PFSK-1 (cell line): ENCODE measurements around the gene RBBP4.

Source experiments
- FOXP2 ChIP-seq: optimal IDR thresholded peaks from 2 replicates; pipeline ENCODE3; 2011; ENCODE audit warnings: borderline replicate concordance, control low read depth, inconsistent platforms; ENCODE audit not compliant: insufficient read depth; ENCODE audit errors: extremely low read length, extremely low read depth
- POLR2AphosphoS5 ChIP-seq: IDR thresholded peaks from 2 replicates; pipeline ENCODE4 v1.6.1; 2012; ENCODE audit warnings: low read depth, mild to moderate bottlenecking, control low read depth, low read length, moderate library complexity
- SIN3A ChIP-seq: IDR thresholded peaks from 2 replicates; pipeline ENCODE4 v1.6.1; 2012; ENCODE audit warnings: mild to moderate bottlenecking, low read length, moderate library complexity, borderline replicate concordance; ENCODE audit not compliant: insufficient read depth
- TAF1 ChIP-seq: IDR thresholded peaks from 2 replicates; pipeline ENCODE4 v1.6.1; 2012; ENCODE audit warnings: low read length, control low read depth, borderline replicate concordance; ENCODE audit not compliant: insufficient read depth
- TF ChIP-seq, protein P1 (sequence below), 2 experiments: IDR thresholded peaks; 2 replicates each; pipeline versions ENCODE4 v1.6.1 to v1.8.0; 2011 to 2012; ENCODE audit warnings: low read depth in 2 of 2, low read length in 2 of 2, control low read depth in 1 of 2, inconsistent platforms in 1 of 2, mild to moderate bottlenecking in 1 of 2, moderate library complexity in 1 of 2; ENCODE audit not compliant: insufficient read depth in 1 of 2

The RBBP4 gene

DNA sequence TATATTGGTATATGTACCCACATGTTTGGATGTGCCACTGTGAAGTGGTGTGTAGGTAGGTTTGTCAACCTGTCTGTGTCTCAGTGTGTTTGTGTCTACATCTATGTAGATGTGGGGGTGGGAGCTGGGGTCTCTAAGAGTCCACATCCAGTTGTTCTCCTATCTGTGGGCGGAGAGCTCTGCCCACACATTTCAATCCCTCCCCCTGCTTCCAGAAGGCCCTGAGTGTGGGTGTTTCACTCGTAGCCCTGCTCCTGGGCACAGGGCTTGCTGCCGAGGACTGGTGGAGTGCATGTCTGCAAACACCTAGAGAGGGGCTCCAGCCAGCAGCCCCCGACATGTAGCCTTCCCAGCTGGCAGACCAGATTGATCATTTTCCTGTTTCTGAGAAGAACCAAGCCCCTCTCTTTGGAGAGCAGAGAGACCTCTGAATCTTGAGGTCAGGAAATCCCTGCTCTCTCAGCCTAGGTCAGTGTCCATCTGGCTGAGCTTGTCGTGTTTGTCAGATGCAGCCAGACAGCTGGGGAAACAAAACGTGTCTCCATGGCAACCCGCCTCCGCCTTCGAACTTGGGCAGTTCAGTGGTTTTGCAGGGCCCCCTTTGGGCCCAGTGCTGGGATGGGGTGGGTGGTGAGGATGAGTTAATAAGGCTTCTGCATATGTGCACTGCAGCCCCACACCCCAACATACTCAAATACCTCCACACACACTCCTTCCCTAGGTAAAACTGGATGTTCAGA lies 82.7 kb downstream of the RBBP4 start:
- TF ChIP-seq SIN3A (no peak), FOXP2 (no peak), POLR2AphosphoS5 (no peak), TAF1 (no peak)
- TF ChIP-seq, protein P1, sequence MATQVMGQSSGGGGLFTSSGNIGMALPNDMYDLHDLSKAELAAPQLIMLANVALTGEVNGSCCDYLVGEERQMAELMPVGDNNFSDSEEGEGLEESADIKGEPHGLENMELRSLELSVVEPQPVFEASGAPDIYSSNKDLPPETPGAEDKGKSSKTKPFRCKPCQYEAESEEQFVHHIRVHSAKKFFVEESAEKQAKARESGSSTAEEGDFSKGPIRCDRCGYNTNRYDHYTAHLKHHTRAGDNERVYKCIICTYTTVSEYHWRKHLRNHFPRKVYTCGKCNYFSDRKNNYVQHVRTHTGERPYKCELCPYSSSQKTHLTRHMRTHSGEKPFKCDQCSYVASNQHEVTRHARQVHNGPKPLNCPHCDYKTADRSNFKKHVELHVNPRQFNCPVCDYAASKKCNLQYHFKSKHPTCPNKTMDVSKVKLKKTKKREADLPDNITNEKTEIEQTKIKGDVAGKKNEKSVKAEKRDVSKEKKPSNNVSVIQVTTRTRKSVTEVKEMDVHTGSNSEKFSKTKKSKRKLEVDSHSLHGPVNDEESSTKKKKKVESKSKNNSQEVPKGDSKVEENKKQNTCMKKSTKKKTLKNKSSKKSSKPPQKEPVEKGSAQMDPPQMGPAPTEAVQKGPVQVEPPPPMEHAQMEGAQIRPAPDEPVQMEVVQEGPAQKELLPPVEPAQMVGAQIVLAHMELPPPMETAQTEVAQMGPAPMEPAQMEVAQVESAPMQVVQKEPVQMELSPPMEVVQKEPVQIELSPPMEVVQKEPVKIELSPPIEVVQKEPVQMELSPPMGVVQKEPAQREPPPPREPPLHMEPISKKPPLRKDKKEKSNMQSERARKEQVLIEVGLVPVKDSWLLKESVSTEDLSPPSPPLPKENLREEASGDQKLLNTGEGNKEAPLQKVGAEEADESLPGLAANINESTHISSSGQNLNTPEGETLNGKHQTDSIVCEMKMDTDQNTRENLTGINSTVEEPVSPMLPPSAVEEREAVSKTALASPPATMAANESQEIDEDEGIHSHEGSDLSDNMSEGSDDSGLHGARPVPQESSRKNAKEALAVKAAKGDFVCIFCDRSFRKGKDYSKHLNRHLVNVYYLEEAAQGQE (IDR thresholded peaks at IDR 0.05; ENCODE audit: insufficient read depth in 1 of 2, low read depth in 2 of 2, low read length in 2 of 2) = no peak
